Measurements from ENCODE around the gene DPH7. TPM values are rescaled to one million over a fixed set of nuclear protein-coding genes. Genes with fewer than 3 reads are reported as not detected.
A peak's percentile ranks its signal among the peaks of the same experiment; 100 is the strongest.

Gene DPH7
- total RNA-seq, 4 donors from 2014 or later: 17.6 to 43.6 (median 27.8) TPM

DNA sequence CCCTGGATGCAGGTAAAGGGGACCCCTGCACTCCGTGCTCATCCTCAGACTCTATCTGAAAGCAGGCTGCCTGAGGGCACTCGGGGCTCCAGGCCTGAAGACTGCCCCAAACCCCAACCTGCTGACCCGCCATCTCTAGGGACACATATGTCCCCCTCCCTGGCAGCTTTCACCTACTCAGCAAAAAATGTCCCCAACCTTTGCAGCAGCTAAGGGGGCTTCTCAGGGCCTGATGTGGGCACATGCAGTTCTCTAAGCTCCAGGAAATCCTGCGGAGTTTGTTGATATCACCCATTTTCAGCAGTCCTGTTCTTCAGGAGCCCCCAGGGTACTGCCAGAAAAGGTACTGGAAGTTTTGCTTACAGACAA is 2.2 kb upstream of the DPH7 start:
- 75% methylated on average over 2 of the region's 4 CpGs; no CpG with 5 or more reads in 1 of the 2 donors for WGBS, 2 donors (ENCODE audit: low coverage in 1 of 2)
- peaks cover 0 to 62% of the 10 kb centered on the region in 2 donors for H3K36me3 ChIP-seq
- no peak for ATAC-seq

DNA sequence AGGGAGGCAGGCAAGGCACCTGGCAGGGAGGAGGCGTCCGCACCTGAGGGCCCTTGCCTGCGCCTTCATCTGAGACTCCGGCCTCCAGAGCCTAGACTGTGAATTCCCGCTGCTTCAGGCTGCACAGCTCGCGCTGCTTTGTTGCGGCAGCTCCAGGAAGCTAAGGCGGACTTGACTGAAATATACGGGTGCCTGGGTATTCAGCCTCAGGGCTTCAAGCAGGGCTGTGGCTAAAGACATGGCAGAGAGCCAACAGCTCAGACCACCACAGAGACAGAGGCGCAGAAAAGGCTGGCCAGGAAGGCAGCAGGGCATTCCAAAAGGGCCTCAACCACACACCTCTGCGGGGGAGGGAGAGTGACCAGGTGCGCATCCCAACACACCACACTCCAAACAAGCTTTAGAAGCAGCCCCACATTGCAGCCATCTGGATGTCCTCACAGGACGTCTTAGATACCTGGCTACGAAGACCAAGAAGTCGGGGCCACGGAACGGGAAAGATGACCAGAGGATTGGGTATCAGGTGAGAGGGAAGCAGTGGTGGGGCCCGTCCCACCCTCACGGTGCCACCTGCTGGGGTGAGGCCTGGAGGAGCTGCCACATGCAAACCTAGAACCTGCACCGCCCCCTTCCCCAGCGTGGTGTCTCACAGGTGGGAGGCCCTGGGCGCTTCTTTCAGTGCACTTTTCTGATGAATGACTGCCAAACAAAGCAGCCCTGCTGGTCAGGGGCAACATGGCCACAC is 1.7 kb upstream of the DPH7 start:
- peaks cover 0 to 48% (median 11%) of the 10 kb centered on the region in 3 donors for H3K4me1 ChIP-seq
- no peak overlapping the region for H3K4me3 ChIP-seq
- H3K9me3 ChIP-seq: no peaks in the 10 kb centered on the region
- TF ChIP-seq EP300 (IDR thresholded peaks at IDR 0.05) (no peak), POLR2AphosphoS5 (IDR thresholded peaks at IDR 0.05) (no peak), POLR2A (IDR thresholded peaks at IDR 0.05) (no peak)
- TF ChIP-seq, protein P1, sequence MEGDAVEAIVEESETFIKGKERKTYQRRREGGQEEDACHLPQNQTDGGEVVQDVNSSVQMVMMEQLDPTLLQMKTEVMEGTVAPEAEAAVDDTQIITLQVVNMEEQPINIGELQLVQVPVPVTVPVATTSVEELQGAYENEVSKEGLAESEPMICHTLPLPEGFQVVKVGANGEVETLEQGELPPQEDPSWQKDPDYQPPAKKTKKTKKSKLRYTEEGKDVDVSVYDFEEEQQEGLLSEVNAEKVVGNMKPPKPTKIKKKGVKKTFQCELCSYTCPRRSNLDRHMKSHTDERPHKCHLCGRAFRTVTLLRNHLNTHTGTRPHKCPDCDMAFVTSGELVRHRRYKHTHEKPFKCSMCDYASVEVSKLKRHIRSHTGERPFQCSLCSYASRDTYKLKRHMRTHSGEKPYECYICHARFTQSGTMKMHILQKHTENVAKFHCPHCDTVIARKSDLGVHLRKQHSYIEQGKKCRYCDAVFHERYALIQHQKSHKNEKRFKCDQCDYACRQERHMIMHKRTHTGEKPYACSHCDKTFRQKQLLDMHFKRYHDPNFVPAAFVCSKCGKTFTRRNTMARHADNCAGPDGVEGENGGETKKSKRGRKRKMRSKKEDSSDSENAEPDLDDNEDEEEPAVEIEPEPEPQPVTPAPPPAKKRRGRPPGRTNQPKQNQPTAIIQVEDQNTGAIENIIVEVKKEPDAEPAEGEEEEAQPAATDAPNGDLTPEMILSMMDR (IDR thresholded peaks at IDR 0.05): no peak
- peaks cover 0 to 62% of the 10 kb centered on the region in 2 donors for H3K36me3 ChIP-seq
- no peaks in the 10 kb centered on the region for H3K27me3 ChIP-seq
- ATAC-seq: no peak
- no peak overlapping the region for H3K27ac ChIP-seq
- WGBS, 2 donors (ENCODE audit: low coverage in 1 of 2): 92% methylated on average over 5 of the region's 23 CpGs; no CpG with 5 or more reads in 1 of the 2 donors

More for the DNA sequence above, 2.2 kb upstream of the DPH7 start:
- Histone ChIP-seq H3K9me3 (no peaks in the 10 kb centered on the region), H3K27me3 (no peaks in the 10 kb centered on the region), H3K4me1 (peaks cover 0 to 45% (median 11%) of the 10 kb centered on the region in 3 donors), H3K27ac (no peak overlapping the region), H3K4me3 (no peak overlapping the region)
- TF ChIP-seq, protein P1 (IDR thresholded peaks at IDR 0.05): no peak
- TF ChIP-seq EP300 (IDR thresholded peaks at IDR 0.05): no peak
- TF ChIP-seq POLR2AphosphoS5 (IDR thresholded peaks at IDR 0.05): no peak
- TF ChIP-seq POLR2A (IDR thresholded peaks at IDR 0.05): no peak

GRCh38 chr9:137579259-137579604 is 507 bp upstream of the DPH7 start:
- H3K4me3 ChIP-seq: peak overlapping the region; percentile 63 to 91
- ATAC-seq: no peak
- H3K9me3 ChIP-seq: no peaks in the 10 kb centered on the region
- TF ChIP-seq POLR2A (IDR thresholded peaks at IDR 0.05) (no peak), EP300 (IDR thresholded peaks at IDR 0.05) (no peak), POLR2AphosphoS5 (IDR thresholded peaks at IDR 0.05) (no peak)
- TF ChIP-seq, protein P1 (IDR thresholded peaks at IDR 0.05): no peak
- H3K4me1 ChIP-seq: peaks cover 0 to 48% (median 11%) of the 10 kb centered on the region in 3 donors
- peaks cover 0 to 62% of the 10 kb centered on the region in 2 donors for H3K36me3 ChIP-seq
- H3K27me3 ChIP-seq: no peaks in the 10 kb centered on the region
- peak overlapping the region in 3 of 4 donors; percentile 79 to 91 (median 89) for H3K27ac ChIP-seq
- 60% methylated on average over 1 of the region's 19 CpGs; no CpG with 5 or more reads in 1 of the 2 donors for WGBS, 2 donors (ENCODE audit: low coverage in 1 of 2)

DNA sequence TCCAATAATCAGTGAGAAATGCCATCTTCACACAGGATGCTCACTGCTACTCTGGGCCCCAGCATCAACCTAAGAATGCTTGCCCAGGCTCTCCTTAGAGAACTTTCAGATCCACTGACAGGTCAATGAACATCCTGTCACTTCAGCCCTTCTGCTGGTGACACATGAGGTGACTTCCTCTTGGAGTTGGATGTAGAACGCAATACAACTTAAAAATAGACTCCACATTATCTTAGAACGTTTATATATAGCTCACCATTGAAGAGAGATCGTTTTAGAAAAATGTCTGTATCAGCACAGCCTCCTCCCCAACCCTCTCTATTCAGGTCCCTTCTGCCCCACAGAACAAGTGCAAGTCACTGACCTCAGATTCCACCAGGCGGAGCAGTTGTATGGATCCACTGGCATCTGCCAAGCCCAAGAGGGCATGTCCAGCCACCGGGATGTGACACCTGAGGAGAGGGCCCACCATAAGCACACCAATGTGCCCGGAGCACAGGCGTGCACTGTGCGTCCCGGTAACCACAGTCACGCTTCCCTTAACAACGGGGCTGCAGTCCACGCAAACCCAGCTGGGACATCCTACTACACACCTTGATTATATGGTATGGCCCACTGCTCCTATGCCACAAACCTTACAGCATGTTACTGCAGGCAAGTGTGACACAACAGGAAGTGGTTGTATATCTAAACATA is 2.9 kb downstream of the DPH7 start:
- 58 to 68% methylated on average over 4 of the region's 12 CpGs for WGBS, 2 donors (ENCODE audit: low coverage in 1 of 2)
- no peaks in the 10 kb centered on the region for H3K27me3 ChIP-seq
- no peaks in the 10 kb centered on the region for H3K9me3 ChIP-seq
- peaks cover 0 to 48% (median 11%) of the 10 kb centered on the region in 3 donors for H3K4me1 ChIP-seq
- no peak for TF ChIP-seq POLR2AphosphoS5 (IDR thresholded peaks at IDR 0.05)
- no peak for TF ChIP-seq POLR2A (IDR thresholded peaks at IDR 0.05)
- no peak overlapping the region for H3K27ac ChIP-seq
- no peak overlapping the region for H3K4me3 ChIP-seq
- H3K36me3 ChIP-seq: peaks cover 0 to 61% of the 10 kb centered on the region in 2 donors
- ATAC-seq: no peak

DNA sequence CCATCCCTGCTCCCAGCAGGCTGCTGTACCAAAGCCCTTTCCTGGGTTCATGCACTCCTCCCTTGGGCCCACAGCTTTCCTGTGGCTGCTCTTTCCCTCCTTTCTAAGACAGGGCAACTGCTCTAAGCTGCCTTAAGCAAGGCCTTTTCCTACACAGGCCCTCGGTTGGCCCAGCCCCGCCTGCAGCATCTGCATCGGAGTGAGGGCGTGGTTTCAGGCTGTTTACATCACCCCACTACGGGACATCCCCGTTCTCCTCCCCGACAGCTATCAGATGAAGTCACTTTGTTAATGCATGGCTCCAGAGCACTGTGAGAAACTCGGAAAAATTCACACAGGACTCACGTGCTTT is 3.4 kb downstream of the DPH7 start:
- no peak for ATAC-seq
- no peaks in the 10 kb centered on the region for H3K27me3 ChIP-seq
- H3K4me1 ChIP-seq: peaks cover 0 to 43% (median 11%) of the 10 kb centered on the region in 3 donors
- H3K4me3 ChIP-seq: no peak overlapping the region
- 72 to 80% methylated on average over 8 of the region's 9 CpGs for WGBS, 2 donors (ENCODE audit: low coverage in 1 of 2)
- no peak overlapping the region for H3K27ac ChIP-seq
- TF ChIP-seq EP300 (IDR thresholded peaks at IDR 0.05): no peak
- TF ChIP-seq POLR2AphosphoS5 (IDR thresholded peaks at IDR 0.05): no peak
- no peak for TF ChIP-seq POLR2A (IDR thresholded peaks at IDR 0.05)
- TF ChIP-seq, protein P1 (IDR thresholded peaks at IDR 0.05): no peak
- peaks cover 0 to 62% of the 10 kb centered on the region in 2 donors for H3K36me3 ChIP-seq
- H3K9me3 ChIP-seq: no peaks in the 10 kb centered on the region

Data from gastroesophageal sphincter (tissue), 4 donors.